ENCODE data around the gene EPHB6.

Gene EPHB6

GRCh38 chr7:142901426-142902259 is 46.8 kb downstream of the EPHB6 start:
- DNase-seq: no peak

DNA sequence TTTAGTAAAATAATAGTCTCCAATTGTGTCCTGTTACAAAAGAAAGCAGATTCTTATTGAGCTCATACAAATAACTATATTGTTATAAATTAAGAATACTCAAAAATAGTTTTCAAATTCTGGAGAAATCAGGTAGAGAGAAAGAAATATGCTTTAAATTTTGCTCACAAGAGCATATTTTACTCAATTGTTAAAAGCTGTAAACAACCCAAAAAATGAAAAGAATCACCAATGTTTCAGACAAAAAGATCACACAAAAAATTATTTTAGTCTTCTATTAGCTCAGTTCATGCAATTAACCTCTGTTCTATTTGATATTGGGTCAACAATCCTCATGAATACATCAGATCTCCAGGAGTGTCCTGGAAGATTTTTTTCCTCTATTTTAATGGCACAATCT is 49.3 kb downstream of the EPHB6 start:
- no peak for DNase-seq

DNA sequence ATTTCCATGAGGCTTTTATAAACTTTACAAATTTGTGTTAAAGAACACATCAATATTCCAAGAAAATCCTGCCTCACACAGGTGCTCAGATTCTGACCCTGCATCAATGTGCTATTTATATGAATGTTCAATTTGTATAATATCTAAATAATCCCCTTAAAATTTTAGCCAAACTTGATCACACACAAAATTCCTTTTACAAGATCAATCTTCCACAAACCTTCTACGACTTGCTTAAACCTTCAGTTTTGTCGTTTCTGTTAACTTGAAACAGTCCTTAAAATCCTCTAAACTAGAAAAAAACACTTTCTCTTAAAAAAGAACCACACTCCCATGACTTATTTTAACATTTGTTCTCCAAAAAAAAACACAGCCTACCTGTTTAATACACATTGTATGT is 50.9 kb downstream of the EPHB6 start:
- DNase-seq: no peak

GRCh38 chr7:142906643-142907042 is 51.8 kb downstream of the EPHB6 start:
- DNase-seq: no peak

DNA sequence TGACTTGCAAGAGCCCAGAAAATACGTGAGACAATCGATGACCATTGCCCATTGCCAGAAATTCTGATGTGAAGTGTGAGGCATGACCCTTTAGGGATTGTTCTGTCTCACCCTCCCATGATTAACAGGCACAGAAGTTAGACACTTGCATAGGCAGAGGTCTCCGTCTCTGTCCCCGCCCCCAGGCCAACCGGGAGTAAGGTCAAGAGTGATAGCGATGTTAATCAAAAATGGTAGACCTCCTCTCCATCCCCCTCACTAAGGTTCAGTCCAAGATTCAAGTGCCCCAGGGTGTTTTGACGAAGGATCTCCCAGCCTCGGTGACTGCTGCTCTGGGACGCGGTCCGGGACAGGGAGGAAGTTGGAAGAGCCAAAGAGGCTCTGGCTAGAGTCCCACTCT is 53.4 kb downstream of the EPHB6 start:
- DNase-seq: no peak

- no peak for DNase-seq
These were observed 54.3 kb downstream of the EPHB6 start for GRCh38 chr7:142908921-142909890.

DNA sequence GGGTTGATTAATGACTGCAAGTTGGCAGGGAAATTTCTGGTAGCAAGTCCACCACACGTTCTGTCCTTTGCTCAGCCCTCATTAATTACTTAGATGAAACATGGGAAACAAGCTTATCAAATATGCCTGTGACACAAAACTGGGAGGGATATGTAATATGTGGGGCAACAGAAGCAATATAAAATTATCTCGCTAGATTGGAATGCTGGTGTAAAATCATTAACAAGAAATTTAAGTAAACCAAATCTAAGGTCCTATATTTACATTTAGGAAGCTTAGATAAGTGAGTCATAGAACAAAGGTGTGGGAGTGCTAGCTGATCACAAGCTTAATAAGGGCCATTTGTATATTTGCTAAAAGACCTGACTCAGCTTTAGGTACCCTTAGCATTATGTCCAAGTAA is 55.2 kb downstream of the EPHB6 start:
- no peak for DNase-seq

- no peak for DNase-seq
These were observed 55.6 kb downstream of the EPHB6 start for GRCh38 chr7:142910481-142910880.

- DNase-seq: no peak
These were observed 58.2 kb downstream of the EPHB6 start for GRCh38 chr7:142913051-142913450.

GRCh38 chr7:142913566-142913965 is 58.7 kb downstream of the EPHB6 start:
- no peak for DNase-seq

- DNase-seq: no peak
These were observed 59.2 kb downstream of the EPHB6 start for GRCh38 chr7:142914121-142914520.

- DNase-seq: no peak
These were observed 60.4 kb downstream of the EPHB6 start for GRCh38 chr7:142915315-142915714.

DNA sequence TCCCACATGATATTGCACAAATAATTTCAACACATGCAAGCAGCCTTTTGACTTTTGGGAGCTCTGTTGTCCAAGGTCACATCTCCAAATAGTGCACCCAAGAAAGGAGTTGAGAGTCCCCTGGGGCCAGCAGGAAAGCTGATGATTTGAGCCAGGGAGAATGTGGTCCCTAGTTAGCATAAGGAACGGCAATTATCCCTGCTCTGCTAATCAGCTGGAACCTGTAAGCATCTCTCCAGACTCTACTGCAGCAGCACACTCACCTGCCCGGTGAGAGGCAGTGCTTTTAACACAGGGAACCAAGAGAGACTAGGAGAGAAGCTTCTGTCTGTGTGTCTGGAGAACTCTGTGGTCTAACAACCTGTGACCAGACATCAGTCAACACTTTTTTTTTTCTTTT is 61.6 kb downstream of the EPHB6 start:
- DNase-seq: no peak

- no peak for DNase-seq
These were observed 62.6 kb downstream of the EPHB6 start for GRCh38 chr7:142917447-142917846.

GRCh38 chr7:142918901-142919300 is 64.0 kb downstream of the EPHB6 start:
- DNase-seq: no peak

- DNase-seq: no peak
These were observed 64.8 kb downstream of the EPHB6 start for GRCh38 chr7:142919656-142920055.
